Measurements from ENCODE around the gene ZBTB22.
A peak's percentile ranks its signal among the peaks of the same experiment; 100 is the strongest.
"Not testable (repeated sequence)": the region's sequence is repeated elsewhere in the genome, so short reads cannot be mapped to it uniquely, and the experiment has no call there.

Gene ZBTB22

GRCh38 chr6:33301877-33302276, 15.7 kb downstream of the ZBTB22 start:
- DNase-seq (ENCODE audit: low spot score): no peak

GRCh38 chr6:33299237-33299944, 18.2 kb downstream of the ZBTB22 start:
- peak; percentile 94 for DNase-seq (ENCODE audit: low spot score)

DNA sequence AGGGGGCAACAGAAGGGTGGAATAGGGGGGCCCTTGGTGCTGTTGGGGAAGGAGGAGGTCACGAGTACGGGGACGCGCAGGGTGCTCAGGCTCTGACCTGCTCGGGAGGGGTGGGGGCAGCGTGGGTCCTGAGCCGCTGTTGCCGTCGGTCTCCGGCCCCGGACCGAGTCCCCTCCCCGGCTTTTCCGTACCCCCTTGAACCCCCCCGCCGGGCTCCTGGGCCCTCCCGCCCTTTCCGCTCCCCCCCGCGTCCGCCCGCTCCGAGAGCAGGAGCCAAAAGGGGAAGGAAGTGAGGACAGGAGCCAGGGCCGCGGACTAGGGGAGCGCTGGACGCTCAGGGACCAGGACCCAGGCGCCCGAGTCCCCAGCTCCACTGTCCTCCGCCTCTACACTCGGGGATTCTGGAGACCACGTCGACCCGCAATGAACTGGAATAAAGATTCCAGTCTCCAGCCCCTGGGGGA, 18.7 kb downstream of the ZBTB22 start, which contains the start of gene RGL2:
RGL2 (minus strand) TSS at position 170 of the 464 bp plus-strand sequence. CDS start 332 bp downstream, outside the sequence.
- DNase-seq (ENCODE audit: low spot score): peak; percentile 35

- peak; percentile 46 for DNase-seq (ENCODE audit: low spot score)
These were observed 19.4 kb downstream of the ZBTB22 start for GRCh38 chr6:33297956-33298772.

- DNase-seq (ENCODE audit: low spot score): no peak
These were observed 20.1 kb downstream of the ZBTB22 start for GRCh38 chr6:33297406-33297955.

DNA sequence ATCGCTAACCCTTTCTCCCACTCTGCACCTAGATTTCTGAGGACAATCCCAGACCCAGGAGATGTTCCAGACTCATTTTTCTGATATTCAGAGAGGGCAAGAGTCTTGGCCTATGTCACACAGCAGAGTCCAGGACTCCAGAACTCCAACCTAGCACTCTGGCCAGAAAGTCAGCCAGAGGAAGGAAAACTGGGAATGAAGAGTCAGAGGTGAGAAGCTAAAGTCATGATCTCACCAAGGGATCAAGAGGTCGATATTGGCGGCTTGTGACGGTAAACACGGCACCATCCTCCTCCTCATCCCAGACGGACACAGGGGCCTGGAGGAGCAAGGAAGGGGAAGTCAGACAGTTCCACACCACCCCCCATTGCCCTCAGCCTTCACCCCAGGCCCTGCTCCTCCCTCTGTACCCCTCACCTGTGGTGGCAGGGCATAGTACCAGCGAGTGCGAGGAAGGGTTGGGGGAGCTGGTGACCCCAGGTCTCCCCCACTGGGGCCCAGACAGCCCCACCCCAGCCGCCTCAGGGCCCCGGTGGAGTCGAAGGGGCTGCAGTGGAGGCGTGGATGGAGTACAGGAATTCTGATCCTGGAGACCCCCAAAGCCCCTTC, 20.6 kb downstream of the ZBTB22 start:
- DNase-seq (ENCODE audit: low spot score): no peak

DNA sequence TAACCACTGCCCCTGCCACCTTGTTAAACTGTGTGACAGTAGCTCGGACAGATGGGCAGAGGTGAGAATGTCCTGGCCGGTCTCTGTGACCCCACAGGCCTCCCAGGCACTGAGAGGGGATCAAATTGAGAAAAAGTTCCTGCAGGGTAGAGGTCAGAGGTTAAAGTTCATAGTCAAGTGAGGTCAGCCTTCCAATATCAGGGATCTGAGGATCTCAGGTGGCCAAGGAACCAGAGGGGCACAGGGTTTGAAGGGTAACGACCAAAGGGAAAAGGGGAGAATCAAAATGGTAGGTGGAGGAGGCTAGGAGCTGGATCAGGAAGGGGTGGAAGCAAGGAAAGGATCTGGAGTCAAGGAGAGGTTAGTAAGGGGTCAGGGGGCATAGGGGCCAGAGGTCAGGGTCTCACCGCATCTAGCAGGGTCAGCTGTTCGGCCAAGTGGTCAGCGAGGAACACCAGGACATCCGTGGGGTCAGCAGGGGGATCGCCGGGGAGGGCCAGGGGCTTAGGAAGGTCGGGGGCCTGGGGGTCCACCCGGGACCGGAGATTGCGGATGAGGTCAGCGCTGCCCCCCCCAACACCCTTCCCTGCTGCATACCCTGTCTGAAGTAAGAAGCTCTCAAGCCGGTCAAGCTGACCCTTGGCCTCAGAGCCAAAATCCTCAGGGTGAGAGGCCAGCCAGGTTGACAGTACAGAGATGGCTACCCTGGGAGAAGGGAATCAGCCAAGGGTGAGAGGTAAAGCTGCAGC, 21.7 kb downstream of the ZBTB22 start:
- no peak for DNase-seq (ENCODE audit: low spot score)

GRCh38 chr6:33294086-33294823, 23.3 kb downstream of the ZBTB22 start:
- no peak for DNase-seq (ENCODE audit: low spot score)

DNA sequence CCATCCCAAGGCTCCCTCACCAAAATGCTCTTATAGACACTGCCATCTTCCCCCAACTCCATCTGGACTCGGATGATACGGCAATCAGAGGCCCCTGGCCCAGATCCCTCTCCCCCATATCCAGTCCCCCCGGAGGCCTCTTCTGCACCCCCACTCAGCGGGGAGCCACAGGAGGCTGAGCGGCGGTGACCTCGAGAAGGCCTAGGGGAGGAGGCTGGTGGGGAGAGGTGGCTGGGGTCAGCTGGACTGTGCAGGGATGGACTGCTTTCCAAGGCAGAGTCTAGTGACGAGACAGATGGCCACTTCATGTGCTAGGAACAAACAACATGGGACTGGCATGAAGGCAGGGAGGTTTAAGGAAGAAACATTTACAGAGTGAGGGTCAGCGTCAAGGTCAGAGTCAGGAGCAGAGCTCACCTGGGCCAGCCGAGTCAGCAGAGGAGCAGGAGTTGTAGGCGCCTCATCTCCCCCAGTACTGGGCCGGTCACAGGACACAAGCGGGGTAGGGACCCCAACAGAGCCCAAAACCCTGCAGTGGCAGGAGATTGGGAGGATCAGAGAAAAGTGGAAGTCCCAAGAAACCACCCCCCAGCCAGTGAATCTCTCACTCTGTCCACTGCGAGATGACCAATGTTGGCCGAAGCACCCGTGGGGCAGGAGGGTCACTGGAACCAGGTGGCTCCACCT, 24.4 kb downstream of the ZBTB22 start:
- no peak for DNase-seq (ENCODE audit: low spot score)

DNA sequence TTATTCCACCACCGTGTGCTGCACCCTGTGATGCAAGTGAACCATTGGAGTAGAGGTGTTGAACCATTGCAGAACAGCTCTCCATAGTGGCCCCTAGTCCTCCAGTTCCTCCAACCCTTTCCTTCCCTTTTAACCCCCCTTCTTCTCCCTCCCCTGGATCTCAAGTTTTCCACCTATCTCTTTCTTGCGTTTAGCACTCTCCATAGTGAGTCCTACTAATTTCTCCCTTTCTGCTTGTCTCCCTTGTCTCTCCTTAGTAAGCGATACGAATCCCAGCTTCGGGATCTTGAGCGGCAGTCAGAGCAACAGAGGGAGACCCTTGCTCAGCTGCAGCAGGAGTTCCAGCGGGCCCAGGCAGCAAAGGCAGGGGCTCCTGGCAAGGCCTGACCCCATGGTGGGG, 27.1 kb downstream of the ZBTB22 start:
- no peak for DNase-seq (ENCODE audit: low spot score)

DNA sequence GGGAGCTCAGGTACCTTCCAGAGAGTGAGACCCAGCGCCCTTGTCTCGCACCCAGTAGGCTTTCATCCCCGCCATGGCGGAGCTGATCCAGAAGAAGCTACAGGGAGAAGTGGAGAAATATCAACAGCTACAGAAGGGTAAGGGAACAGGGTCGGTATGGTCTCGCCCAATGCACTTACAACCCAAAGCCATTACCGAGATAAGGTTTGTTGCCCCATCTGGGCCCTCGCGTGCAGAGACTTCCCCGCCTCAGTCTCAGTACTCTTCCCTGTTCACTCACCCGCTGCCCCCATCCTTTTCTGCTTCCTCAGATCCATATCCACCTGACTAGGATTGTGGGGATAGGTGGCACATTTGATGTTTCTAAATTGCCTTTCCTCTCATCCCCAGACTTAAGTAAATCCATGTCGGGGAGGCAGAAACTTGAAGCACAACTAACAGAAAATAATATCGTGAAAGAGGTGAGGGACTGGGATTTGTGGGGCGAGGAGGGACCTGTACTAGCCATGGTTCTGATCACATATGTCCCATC, 27.7 kb downstream of the ZBTB22 start:
- DNase-seq (ENCODE audit: low spot score): no peak

- peak; percentile 90 for DNase-seq (ENCODE audit: low spot score)
These were observed 28.4 kb downstream of the ZBTB22 start, which contains the start of the genes PFDN6 and WDR46 for GRCh38 chr6:33288921-33289783. TSS of gene PFDN6 (plus strand) at chr6:33289601. CDS start at chr6:33289857, 256 bp downstream. TSS of gene WDR46 (minus strand) at chr6:33289239. CDS start at chr6:33289170, 69 bp downstream.

DNA sequence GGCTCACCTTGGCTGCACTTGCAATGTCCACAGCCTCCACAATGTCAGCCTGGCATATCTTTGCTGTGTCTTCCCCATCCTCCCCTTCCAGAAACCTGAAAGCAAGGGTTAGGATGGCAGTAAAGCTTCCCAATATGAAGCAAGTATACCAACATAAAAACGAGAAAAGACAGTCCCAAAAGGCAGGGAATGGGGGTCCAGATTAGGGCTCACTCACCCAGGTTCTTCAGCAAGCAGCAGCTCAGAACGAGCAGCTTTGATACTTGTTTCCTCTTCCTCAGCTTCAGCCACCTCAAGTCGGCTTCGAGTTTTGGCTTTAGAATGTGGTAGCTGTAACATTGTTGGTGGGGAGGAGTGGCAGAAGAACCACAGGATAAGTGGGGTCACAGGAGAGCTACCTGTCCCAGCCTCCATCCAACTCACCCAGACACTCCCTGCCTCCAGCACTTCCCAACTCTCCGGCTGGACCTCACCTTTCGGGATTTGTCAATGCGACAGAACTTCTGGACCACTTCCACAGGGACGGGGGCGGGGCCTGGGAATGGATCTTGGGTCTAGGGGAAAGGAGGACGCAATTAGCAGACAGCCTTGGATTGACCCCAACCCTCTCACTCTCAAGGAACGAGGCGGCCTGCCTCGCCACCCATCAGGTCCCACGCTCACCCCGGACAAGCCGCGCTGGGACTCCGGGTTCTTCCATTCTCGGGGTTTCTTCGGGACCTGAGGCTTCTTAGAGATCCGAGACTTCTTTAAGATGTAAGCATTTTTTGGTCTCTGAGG, 29.2 kb downstream of the ZBTB22 start:
- DNase-seq (ENCODE audit: low spot score): no peak

- DNase-seq (ENCODE audit: low spot score): no peak
These were observed 30.3 kb downstream of the ZBTB22 start for GRCh38 chr6:33286946-33287914.

GRCh38 chr6:33285214-33285613, 32.3 kb downstream of the ZBTB22 start:
- not testable (repeated sequence) for DNase-seq (ENCODE audit: low spot score)

DNA sequence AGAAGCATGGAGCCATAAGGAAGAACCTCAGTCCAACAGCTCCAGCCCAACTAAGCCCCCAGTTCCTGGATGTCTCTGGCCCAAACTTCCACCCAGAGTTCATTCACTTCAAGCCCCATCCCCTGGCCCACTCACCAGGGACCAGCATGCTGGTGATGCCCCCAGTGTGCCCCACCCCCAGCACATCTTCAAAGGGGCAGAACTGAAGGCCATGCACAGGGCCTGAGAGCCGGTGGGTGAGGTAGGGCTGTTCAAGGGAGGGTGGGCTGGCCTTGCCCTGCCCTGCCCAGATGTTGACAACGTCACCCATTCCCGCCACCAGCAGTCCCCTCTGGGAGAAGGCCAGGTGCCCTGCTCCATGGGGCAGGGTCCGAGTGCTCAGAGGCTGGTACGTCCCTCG, 37.0 kb downstream of the ZBTB22 start:
- no peak for DNase-seq (ENCODE audit: low spot score)

DNA sequence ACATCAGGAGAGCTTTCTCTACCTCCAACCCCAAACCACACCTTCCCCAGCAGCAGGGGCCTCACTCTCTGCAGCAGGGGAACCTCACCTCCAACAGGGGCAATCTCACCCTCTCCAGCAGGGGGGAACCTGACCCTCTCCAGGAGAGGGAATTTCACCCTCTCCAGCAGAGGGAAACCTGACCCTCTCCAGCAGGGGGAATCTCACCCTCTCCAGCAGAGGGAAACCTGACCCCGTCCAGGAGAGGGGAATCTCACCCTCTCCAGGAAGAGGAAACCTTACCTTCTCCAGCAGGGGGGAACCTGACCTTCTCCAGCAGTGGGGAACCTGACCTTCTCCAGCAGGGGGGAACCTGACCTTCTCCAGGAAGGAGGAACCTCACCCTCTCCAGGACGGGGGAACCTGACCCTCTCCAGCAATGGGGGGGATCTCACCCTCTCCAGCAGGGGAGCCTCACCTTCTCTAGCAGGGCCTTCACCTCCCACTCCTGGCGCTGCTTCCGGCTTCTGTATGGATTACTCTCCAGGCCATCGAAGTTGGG, 37.5 kb downstream of the ZBTB22 start:
- DNase-seq (ENCODE audit: low spot score): peak; percentile 68

Data from kidney capillary endothelial cell (primary cell).